HG03432 (cell line): ENCODE data around the gene CD86.
A peak's percentile ranks its signal among the peaks of the same experiment; 100 is the strongest.

Experiments
- ATAC-seq: cut with Tn5 transposase; IDR thresholded peaks from one replicate; pipeline ENCODE4 v1.9.1; 2021; ENCODE audit warnings: mild to moderate bottlenecking, moderate library complexity; ENCODE audit not compliant: unreplicated experiment

CD86 gene

DNA sequence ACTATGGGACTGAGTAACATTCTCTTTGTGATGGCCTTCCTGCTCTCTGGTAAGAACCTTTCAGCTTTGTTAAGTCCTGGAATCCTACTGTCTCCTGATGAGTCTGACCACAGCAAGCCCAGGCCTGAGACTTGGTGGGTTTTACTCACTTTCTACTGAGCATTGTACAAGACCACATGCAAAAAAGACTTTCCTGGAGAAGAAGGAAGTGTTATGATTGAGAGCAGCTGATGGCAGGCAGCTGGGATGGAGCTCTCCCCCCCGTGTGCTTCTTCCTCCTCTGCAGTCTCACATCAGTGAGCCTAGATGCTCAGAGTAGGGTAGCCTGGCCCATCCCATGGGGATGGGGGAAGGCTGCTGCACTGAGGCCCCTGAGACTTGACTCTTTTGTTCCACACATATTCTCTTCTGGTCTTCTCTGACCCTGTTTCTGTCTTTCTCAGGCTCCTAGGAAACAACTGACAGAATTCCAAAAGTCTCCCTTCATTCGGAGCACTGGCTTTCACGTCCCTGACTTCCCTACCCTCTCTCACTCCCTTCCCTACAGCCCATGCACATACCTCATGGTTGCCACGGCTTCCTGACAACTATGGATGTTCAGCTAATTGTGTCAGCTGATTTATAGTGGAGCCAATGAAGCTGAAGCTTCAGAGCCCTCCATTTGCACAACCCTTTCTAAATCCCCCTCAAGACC lies 36.6 kb downstream of the CD86 start:
- ATAC-seq: peak; percentile 60

DNA sequence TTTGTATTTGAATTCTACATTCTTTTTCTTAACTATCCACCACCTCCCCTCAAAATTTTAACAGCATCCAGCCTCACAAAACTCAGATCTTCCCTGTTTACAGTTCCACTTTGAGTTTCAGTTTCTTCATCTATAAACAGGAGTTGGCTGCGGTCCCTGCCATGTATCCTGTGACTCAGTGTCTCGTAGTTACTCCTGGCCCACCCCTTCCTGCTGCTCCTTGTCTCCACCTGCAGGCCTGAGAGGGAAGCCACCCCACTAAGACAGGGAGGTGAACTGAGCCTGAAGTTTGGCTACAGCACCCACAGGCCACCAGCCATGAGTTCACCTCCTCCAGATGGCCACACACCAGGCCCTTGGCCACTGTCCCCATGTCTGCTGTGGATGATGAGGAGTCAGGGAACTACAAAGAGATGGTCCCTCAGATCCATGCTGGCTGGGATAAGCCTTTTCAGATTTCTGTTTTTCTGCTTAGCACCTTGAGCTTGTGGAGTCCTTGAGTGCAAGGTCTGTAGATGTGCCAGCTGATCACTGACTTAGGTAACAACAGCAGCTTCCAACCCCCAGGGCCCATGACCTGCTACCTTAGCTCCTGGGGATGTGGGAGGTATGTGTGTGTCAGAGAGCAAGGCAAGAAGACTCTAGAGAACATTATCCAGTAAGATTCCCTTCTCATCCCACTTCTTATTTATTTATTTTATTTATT lies 37.5 kb downstream of the CD86 start:
- no peak for ATAC-seq

DNA sequence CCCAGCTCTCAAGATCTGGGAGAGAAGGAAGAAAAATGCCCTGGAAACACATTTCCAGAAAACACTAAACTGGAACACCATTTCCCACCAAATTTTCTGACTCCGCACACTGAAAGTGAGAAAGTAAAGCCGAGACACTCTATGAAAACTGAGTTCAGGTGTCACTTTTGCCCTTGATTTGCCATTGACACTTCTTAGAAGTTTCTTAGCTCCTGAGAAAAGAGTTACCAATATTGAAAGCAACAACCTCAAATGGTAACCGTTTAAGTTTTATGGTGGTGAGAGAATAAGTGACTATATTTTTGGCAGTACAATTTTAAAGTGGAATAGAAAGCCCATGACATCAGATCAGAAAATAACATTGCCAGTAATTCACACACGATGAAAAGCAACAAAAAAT lies 39.0 kb downstream of the CD86 start:
- ATAC-seq: peak; percentile 49

DNA sequence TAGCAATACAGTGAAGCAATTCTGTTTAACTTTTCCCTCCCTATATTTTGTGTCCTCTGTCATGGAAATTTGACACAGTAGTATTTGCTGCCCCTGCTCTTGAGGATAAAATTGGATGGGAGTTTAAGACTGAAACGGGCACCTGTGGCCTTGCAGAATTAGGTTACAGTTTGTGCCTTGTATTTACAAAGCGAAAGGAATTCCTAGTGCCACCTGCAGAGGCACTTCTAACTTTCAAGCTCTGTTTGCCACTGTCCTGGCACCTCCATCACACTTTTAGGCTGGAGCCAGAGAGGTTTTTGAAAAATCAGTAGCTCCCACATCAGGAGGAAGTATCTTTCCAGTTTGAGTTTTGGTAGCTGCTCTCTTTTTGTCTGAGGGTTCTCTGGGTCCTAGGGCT lies 39.5 kb downstream of the CD86 start:
- ATAC-seq: no peak

DNA sequence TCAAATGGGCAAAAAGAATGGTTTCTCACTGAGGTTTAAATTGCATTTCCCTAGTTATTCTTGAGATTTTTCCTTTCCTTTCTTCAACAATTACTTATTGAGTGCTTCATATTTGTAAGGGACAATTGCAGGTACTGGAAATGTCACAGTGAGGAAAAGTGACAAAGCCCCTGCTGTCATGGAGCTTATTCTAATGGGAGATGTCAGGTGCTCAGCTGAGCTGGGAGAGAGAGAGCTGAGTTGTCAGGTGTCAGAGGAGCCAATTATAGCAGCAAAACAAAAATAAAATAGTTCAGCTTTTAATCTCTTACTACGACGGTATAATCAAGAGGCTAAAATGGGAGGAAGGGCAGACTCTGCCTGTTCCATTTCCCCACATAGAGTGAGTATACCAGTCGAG lies 42.0 kb downstream of the CD86 start:
- ATAC-seq: no peak

DNA sequence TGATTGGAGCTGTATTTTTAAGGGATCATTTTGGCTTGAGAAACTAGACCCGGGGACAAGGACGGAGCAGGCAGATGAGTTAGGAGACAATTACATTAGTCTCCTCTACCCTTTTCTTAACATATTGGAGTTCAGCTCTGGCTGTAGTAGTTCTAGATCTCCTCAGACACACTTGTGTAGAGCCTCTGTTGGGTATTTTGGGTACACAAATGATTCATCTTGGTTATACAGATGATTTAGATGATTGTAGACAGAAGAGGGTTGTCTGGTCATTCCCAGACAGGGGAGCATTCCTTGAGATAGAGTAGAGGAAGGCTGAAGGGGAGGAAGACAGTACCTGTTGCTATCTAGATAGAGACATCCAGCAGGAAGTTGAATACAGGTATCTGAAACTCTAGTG lies 43.4 kb downstream of the CD86 start:
- no peak for ATAC-seq

DNA sequence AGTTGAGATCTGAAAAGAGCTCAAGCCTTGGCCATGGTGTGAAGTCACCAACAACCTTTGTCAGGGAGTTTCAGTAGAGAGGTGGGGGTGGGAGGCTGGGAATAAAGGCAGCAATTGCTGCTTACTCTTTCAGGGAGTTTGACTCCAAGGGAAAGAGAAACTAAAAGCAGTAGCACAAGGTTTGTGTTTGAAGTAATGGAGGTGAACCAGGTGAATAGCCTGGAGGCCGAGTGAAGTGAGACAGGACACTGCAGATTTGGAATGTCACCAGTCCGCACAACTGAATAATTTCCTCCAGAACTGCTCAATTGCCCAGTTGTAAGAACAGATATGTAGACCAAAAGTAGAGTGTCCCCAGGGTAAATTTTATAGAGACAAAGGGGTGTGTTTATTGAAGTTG lies 44.1 kb downstream of the CD86 start:
- ATAC-seq: no peak

DNA sequence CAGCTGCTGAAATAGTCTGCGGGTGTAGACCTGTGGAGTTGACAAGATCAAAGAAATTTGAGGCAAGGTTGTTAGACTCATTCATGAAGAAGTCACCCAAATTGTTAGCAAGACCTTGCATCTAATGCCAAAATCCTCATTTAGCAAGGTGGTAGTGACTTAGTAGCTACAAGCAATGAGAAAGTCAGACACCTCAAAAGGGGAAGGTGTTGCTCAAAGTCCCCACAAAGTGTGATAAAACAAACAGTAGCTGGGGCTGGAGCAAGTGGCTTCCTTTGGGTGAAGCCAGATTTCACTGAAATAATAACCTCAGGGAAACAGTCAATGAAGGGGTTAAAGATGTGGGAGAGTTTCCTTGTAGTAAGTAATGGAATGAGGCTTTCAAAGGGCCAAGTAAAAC lies 44.9 kb downstream of the CD86 start:
- ATAC-seq: no peak

DNA sequence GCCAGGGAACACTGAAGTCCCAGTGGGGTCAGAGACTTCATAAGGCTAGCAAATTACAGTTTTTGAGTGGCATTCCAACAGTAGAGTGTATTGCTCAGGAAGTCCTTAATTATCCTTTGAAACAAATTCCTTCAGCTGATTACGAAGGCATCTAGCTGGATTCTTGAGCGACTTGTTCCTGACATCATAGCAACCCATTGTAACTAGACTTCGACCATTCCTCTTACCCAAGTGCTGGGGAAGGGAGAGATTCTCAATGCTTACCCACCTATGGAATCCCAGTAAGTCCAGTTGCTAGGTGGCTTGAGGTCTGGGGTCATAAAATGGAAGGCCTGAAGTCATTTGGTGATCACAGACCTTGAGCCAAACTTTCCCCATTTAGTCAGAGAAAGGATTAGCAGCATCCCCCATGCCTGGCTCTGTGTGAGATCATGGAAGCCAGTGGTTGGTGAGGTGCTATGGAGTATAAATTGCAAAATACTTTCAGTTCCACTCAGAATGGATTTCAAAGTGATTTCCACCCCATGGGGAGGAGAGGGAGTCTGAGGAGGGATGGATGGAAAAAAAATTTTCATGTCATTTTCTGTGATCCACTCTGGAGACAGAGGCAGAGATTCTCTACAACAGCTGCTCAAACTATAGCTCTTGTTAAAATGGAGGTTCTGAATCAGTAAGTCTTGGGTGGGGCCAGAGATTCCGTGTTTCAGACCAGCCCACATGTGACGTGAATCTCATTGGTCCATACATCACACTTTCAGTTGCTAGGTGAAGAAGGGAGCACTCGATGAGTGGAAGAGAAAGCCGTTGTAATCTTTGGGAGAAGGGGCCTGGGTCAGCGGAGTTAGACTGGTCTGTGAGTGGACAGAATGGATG lies 45.7 kb downstream of the CD86 start:
- ATAC-seq: peak; percentile 46

DNA sequence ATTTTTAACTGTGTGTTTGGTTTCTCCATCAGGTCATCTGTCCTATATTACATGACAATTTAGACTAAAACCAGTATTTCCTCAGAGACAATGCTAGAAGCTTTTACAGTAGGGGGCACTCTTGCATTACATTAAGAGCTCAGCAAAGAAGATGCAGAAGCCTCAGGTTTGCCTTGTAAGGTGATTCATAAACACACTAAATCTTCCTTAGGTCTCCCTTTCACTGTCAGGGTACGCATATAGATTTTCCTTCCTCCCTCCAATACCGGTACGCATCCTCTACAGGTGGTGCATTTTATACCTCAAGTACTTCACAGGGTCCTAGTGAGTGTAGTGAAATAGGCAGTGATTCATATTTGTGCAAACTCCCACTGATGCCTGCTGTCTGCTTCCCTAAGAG lies 46.5 kb downstream of the CD86 start:
- peak; percentile 48 for ATAC-seq

DNA sequence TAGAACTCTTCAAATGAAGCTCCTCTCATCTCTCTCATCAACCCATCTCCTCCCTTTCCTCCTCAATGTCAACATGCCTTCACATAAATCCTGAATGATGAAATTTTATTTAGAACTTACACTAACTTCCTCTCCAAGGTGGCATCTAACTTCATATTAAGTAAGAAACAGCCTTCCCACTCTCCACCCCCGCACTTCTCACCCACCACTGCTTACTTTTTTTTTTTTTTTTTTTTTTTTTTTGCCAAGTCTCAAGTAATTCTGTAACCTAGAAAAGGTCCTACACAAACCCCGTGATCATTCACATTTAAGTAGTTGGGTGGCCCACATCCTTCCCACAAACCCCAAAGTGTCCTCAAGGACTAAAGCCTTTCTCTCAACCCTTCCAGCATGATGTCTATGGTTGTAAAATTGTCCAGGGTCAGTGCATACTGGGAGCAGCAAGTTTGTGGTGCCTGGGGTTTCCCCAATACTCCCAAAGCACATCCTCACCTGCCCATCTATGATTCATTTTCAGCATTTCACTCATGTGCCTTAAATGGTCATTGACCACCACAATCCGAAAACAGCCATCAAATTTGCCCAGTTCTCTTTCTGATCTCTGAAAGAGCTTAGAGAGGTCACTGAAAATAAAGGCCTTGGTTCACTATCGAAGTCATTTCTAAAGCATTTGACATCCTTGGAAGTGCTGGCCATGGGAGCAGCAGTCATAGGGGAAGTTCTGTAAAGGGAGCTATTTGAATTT lies 47.2 kb downstream of the CD86 start:
- ATAC-seq: peak; percentile 60

DNA sequence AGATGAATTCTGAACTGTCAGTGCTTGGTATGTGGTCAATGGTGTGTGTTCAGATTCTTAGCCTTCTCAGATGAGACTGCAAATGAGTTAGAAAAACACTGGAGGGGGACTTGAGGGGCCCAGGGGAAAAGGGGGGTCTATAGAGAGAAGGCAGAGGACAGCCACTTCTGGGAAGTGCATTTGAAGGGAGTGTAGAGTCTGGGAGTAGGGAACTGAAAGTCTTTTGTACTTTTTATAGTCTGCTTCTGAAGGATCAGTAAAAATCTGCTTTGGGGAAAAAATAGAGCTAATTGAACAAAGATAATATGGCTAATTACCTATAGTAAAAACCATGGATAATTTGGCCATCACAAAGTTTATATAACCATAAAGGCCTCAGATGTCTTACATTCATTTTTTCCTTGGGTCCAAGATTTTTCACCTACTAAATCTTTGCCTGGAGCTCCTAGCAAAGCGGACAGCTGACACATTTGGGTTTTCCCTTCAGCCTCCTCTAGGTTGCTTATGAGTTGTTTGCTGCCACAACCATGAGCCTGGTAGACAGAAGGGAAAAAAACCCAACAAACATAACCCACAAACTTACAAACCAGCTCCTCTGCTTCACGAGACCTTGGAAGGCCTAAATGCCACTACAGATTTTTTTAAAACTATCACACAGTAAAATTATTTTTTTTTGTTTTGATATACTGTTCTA lies 48.8 kb downstream of the CD86 start:
- ATAC-seq: no peak

DNA sequence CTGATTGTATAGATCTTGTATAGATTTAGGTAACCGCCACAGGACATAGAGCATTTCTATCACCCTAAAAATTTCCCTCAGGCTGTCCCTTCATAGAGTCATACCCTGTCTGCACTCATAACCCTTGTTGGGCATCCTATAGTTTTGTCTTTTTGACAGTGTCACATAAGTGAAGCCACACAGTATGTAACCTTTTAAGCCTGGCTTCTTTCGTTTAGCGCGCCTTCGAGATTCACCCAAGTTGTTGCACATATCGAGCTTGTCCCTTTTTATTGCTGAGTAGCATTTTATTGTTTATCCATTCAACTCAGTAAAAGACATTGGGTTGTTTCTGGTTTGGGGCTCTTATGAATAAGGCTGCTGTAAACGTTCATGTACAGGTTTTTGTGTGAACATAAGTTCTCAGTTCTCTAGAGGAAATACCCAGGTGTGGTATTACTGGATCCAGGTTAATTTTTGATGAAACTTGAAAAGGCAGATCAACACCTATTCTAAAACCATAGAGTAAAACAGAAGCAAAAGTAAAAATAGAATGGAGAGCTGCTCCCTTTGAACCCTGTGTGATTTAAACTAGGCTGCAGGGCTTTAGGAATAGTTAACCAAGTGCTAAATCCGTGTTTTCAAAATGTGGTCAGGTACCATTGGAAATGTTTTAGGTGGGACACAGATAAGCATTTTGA lies 49.5 kb downstream of the CD86 start:
- ATAC-seq: peak; percentile 23

DNA sequence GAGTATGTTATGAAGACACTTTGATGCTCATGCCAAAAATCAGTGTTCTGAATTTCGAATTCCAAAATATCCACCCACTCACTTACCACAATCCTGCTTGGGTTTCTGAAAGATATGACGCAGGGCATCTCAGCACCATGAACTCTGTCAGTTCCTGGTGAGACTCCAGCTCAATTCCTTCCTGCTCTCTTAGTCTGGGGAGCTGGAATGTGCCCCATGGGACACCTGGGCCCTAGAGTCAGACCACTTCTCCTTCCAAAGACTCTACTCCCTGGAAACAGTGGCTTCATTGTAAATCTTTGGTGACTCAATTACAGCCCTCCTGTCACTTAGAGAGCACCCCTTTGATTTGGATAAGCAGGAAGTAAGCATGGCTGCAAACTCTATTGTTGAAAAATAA lies 50.5 kb downstream of the CD86 start:
- ATAC-seq: no peak

DNA sequence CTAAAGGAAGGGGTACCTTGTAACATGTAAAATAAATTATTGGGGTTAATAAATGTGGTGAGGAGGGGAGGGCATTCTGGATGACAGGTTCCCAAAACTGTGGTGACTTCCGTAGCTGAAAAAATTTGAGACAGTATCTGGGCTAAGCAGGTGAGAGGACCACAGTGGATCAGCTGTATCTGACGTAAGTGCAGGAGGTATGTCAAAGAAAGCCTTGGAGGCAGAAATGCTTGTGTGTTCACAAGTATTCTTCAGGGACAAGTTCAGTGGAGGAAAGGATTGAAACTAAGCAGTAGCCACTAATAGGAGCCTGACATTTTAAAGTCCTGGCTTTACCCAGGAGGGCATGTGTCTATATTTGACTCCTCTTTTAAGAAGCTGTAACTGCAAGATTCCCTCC lies 52.0 kb downstream of the CD86 start:
- ATAC-seq: no peak

DNA sequence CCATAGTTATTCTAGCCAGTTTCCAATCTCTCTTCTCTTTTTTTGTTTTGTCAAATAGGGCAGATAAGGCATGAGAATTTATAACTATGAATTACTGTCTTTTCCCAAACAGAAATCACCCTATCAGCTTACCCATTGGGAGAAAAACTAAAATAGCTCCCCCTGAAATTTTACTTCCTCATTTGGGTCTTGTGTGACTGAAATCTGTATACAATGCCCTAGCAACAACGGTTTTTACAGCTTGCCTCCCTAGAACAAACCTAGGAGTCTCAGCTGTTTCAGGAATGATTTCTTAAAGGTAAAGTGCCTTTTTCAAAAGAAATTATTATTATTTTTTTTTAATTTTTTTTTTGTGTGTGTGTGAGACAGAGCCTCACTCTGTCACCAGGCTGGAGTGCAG lies 56.8 kb downstream of the CD86 start:
- no peak for ATAC-seq

DNA sequence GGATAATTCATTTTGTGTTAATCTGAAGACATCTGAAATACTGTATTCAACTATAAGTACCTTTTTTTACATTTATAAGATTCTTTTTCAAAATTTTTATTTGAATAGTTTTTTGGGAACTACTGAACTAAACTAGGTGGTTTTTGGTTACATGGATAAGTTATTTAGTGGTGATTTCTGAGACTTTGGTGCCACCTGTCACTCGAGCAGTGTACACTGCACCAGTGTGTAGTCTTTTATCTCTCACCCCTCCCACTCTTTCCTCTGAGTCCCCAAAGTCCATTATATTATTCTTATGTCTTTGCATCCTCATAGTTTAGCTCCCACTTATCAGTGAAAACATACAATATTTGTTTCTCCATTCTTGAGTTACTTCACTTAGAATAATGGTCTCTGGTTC lies 57.6 kb downstream of the CD86 start:
- no peak for ATAC-seq

DNA sequence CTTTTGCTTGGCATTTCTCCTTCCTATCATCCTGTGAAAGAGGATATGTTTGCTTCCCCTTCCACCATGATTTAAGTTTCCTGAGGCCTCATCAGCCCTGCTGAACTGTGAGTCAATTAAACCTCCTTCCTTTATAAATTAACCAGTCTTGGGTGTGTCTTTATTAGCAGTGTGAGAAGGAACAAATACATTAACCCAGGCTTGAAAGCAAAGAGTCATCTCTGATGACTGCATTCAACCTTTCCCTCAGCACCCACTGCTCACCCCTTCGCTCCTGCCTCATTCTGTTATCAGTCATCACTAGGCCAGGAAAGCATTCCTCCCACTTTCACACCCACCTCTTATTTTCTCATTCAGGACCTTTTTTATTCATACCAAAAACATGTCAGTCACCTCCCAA lies 68.7 kb downstream of the CD86 start:
- ATAC-seq: no peak

DNA sequence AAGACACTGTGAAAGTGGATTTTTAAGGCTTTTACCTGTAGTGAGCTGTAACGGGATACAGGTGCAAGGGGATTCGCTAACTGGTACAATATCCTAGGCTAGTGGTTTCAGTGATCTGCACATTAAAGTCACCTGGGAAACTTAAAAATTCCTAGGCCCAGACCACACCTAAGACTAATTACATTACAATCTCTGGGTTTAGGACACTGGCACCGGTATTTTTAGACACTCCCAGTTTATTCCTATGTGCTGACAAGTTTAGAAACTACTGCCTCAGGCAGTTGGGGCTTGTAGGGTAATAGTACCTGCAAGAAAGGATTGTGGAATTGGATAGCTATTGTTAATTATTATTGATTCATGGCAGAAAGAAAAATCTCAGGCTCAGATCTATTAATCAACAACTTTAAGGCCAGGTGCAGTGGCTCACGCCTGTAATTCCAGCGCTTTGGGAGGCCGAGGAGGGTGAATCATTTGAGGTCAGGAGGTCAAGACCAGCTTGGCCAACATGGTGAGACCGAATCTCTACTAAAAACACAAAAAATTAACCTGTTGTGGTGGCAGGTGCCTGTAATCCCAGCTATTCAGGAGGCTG lies 77.9 kb downstream of the CD86 start:
- no peak for ATAC-seq

DNA sequence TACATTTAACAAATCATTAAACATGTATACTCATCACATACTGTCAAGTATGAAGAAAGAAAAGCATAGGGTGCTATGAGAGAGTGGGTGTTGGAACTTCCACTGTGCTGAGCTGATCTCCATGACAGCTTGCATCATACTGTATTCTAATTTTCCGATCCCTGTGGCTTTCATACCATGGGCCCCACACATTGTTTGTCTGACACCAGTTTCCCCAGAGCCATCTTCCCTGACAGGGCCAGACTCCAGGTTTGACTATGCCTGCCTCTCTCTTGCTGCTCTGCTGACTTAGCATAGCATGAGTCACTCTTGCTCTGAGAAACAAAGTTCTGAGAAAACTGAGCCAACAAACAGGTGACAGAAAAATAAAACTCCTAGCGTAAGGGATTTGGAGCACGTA lies 91.3 kb downstream of the CD86 start:
- ATAC-seq: peak; percentile 88
